ENCODE results near the gene CNNM4.

Gene CNNM4

DNA sequence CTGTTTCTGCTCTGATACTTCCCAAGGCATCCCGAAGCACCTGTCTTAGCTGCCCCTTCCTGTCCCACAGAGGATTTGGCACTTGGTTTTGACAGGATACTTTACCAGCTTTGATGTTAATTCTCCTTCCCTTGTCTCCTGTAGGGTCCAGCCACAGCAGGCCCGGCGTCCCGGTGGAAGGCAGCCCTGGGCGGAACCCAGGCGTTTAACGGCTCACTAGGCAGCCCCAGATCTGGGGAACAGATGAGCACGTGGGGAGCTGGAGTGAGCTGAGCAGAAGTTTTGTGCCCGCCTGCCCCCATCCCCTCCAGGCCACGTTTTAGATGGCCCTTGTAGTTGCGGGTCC, 71.7 kb downstream of the CNNM4 start:
- no peak for DNase-seq (ENCODE audit: low spot score)

DNA sequence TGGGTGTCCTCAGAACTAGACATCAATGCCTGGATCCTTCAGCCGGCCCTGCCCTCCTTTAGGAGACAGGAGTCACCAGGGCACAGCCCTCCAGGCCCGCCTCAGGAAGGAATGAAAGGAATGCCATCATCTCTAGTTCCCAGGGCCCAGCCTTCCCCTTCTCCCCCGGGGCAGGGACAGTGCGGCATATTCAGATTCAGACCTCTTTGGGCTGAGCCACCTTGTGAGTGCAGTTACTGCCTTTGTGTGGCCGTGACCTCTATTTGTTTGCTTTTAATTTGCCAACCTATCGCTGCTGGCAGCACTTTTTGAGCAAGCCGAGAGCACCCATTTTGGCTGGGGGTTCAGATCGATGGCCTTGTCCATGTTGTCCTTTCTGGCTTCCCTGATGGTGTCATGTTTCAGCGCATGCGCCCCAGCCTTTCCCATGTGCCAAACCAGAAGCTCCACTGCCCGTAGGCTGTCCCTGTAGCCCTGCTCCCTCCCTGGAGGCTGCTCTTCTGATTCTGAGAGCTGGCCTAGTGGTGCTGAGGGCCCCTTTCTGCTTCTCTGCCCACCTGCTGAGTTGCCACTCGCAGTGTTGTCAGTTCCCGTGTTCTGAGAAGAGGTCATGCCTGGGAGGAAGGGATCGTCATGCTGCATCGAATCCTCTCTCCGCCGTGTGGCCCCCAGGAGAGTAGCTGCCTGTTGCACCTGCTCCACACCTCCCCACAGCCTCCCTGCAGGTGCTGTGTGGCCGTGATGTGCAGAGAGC, 72.2 kb downstream of the CNNM4 start:
- no peak for DNase-seq (ENCODE audit: low spot score)

DNA sequence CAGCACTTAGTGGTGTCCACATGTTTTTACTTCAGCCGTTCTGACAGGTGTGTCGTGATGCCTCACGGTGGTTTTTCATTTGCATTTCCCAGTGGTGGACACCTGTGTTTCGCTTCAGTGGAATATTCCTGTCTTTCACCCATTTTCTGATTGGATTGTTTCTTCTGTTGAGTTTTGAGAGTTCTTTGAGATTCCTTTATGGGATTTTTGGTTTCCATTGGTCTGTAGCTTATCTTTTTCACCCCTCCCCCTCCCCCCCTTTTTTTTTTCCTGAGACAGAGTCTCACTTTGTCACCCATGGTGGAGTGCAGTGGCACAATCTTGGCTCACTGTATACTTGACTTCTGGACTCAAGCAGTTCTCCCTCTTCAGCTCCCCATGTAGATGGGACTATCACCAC, 75.1 kb downstream of the CNNM4 start:
- no peak for DNase-seq (ENCODE audit: low spot score)

GRCh38 chr2:96837575-96837974, 76.9 kb downstream of the CNNM4 start:
- no peak for DNase-seq (ENCODE audit: low spot score)

- DNase-seq (ENCODE audit: low spot score) = no peak
Observed at GRCh38 chr2:96838345-96839292, 77.9 kb downstream of the CNNM4 start.

DNA sequence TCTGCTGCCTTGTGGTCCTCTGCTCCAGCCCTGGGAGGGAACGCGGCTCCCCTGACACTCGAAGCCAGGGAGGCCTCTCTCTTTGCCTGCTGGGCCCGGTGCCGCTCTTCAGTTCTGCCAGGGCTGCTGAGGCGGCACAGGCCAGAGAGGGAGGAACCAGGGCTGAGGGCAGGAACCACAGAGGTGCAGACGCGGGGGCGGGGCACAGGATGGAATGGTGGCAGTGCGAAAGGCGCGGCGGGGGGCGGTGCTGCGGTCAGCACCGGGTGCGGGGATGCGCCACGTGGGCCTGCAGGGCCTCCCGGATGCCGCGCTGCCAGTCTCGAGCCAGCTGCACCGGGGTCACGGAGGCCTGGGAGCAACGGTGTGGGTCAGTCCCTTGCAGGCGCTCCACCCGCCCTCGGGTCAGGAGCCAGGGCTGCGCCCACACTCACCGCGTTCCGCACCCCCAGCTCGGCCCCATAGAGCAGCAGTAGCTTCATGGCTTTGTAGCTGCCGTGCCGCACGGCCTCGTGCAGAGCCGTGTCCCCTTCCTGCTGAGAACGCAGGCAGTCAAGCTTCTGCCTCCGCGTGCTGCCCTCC, 78.7 kb downstream of the CNNM4 start:
- peak; percentile 75 for DNase-seq (ENCODE audit: low spot score)

DNA sequence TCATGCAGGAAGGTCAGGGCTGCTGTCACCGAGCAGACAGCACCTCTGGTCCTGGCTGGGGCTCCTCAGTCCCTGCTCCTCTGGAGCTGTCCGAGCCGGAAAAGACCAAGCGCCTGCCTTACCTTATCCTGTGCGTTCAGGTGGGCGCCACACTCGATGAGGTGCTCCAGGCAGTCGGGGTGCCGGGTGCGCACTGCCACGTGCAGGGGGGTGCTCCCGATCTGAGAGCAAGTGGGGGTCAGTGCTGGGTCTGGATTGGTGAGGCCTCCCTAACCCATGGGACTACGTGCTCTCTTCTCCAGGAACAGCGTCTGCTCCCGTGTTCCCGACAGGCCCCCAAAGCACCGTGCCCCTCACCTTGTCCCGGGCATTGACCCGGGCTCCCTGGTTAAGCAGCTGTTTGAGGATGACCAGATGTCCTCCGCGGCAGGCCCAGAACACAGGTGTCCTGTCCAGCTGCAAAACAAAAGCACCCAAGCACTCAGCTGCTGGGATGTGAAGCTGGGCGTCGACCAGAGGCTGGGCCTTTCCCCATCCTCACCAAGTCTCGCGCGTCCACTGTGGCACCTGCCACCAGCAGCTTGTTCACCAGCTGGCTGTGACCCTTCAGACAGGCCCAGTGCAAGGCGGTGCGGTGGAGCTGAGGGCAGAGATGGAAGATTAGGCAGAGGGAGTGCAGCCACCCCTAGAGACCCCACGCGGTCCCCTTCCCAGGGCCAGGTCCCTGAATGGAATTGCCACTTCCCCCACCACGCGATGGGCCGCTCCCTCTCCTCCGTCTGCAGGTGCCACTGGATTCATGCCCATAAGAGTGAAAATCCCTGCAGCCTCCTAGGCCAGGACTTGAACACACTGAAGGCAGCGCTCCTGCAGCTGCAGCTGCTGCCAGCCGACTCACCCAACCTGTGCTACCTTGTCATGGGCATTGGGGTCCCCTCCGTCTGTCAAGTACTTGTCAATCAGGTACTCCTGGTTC, 79.5 kb downstream of the CNNM4 start:
- no peak for DNase-seq (ENCODE audit: low spot score)

DNA sequence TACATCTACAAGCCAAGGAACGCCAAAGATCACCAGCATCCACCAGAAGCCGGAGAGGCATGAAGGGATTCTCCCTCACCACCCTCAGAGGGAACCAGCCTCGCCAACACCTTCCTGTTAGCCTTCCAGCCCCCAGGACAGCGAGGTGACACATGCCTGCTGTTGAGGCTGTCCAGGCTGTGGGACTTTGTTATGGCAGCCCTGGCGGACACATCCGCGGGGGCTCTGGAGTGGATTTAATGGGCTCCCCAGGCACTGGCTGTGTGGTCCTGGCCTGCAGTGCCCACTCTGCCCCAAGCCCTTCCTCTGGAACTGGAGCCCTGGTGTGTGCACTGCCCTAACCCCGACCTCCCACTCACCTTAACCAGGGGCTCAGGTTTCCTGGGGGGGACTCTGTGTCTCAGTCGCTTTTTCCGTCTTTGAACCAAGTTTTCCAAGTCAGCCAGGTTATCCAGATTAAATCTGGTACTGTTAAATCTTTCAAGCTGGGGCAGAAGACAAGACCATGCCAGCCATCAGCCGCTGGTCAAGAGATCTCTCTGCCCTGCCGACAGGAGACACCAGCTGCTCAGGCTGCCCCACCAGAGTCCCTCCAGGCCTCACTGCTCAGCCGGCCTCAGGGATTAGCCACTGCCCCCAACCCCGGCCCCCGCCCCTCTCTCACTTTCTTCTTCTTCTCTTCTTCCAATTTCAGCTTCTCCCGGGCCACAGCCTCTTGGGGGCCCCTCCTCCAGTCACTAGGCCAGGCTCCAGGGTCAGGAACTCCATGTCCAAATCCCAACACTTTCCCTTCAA, 81.2 kb downstream of the CNNM4 start:
- no peak for DNase-seq (ENCODE audit: low spot score)

DNA sequence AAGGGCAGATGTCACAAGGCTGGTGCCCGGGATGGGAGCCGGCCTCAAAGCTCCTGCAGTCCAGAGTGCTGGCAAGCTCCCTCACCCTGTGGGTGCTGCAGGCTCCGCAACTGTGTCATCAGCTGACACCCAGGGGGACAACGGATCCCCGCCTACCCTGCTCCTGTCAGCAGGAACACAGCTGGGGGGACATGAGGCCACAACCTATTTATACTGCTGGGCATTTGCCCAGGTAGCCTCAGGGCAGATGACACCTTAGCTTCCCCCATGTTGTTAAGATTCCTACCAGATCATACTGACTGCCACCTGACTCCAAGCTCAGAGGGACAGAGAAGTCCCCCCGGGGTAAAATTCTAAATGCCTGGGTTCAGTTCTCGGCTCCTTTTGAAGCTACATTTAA, 81.9 kb downstream of the CNNM4 start:
- no peak for DNase-seq (ENCODE audit: low spot score)

DNA sequence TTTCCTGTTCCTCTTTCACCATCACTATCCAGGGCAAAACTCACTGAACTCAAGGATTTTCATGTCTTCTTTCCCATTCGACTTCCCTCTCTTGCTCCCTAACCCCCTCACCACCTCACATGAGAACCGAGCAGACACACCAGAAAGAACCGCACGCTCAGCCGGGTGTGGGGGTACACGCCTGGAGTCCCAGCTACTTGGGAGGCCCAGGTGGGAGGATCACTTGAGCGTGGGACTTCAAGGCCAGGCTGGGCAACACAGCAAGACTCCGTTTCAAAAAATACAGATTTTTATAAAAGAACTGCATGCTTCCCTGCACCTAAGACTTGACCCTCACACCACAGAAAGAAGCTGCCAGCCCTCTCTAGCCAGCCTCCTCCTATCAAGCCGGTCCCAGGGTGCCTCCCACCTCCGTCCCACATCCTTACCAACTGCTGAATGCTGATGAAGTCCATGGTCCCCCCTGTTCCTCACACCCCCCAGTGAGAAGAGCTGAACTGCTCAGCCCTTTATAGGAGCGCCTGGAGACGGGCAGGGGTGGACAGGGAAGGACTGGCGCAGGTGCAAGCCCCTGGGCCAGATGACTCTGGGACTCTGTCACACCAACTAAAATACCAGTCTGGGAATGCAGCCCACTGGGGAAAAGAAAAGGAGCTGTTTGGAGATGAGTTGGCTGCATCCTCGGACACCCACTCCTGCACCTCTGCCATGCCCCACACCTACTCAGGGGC, 83.0 kb downstream of the CNNM4 start, which contains the start of gene ANKRD23:
ANKRD23 (minus strand) TSS at position 484 of the 731 bp plus-strand sequence; CDS start at position 455, 29 bp downstream.
- no peak for DNase-seq (ENCODE audit: low spot score)

- DNase-seq (ENCODE audit: low spot score) = no peak
Observed at GRCh38 chr2:96844405-96844808, 83.7 kb downstream of the CNNM4 start.

DNA sequence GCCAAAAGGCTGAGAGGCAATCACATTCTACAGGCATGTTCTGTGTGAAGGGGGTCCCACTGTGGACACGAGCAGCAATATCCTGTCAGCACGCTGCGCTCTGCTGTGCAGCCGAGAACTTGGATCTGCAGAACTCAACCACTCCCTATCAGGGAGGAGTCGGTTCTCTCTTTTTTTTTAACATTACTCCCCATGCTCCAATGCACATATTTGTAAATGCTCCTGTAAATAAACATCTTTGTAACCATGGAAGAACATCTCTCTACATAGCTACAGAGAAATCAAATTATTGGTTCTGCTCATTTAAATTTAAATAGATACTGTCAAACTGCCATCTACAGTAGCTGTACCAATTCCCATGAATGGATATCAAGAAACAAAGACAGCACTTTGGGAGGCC, 86.1 kb downstream of the CNNM4 start:
- DNase-seq (ENCODE audit: low spot score) = no peak

GRCh38 chr2:96847586-96847985, 86.9 kb downstream of the CNNM4 start:
- DNase-seq (ENCODE audit: low spot score) = no peak

GRCh38 chr2:96848264-96848663, 87.6 kb downstream of the CNNM4 start:
- no peak for DNase-seq (ENCODE audit: low spot score)

GRCh38 chr2:96852667-96853066, 92.0 kb downstream of the CNNM4 start:
- no peak for DNase-seq (ENCODE audit: low spot score)

DNA sequence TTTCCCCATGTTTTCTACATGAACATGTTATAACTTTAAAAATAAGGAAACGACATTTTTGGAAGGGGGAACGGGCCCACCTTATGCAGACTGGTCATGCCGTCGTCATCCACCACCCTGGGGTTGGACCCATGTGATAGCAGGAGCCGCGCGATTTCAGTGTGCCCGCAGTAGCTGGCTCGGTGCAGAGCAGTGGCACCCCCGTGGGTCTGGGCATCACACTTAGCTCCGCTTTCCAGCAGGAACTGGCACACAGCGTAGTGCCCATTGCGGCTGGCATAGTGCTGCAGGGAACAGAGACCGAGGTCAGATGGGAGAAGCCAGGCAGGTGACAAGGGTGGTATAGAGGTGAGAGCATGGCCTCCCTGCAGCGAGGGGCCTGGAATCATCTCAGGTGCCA, 92.6 kb downstream of the CNNM4 start:
- no peak for DNase-seq (ENCODE audit: low spot score)

- DNase-seq (ENCODE audit: low spot score) = peak; percentile 24
Observed at GRCh38 chr2:96856776-96857666, 96.3 kb downstream of the CNNM4 start.

DNA sequence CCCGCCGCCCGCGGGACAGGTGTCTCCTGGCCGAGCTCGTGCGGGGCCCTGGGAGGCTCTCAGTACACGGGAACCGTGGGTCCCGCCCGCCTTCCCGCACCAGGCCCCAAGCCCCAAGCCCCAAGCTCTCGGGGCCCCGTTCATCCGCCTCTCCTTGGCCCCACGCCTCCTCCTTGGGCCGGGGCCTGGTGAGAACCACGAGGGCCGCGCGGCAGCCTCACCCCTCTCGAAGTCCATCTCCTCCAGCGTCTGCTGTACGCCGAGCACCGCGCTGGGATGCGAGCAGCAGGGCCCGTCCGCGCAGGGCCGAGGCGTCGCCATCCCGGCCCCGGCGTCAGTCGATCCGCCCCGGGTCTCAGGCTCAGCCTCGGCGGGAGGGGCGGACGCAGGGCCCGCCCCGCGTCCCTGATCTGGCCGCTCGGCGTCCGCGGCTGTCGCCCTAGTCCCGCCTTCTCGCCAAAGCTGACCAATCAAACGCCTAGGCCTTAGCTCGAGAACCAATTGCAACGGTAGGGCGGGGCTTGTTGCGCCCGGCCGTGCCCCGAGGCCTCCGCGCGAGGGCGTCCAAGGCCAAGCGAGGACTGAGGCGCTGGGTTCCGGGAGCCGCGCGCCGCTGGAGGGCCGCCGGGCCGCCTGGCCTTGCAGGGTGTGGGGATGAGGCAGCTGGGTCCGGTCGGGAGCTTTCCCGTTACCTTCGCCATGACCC, 97.1 kb downstream of the CNNM4 start, which contains the start of gene ANKRD39:
ANKRD39 (minus strand) TSS at position 350 of the 706 bp plus-strand sequence; CDS start at position 321, 29 bp downstream.
- peak; percentile 99 for DNase-seq (ENCODE audit: low spot score)
